GM12801 (cell line): ENCODE data around the gene SH3RF2.

Experiments used
- TF ChIP-seq, protein P1 (sequence below): IDR thresholded peaks from one replicate; pipeline ENCODE4 v1.5.1; 2011; ENCODE audit warnings: control low read depth; ENCODE audit not compliant: insufficient read length; ENCODE audit errors: extremely low read depth

The SH3RF2 gene

DNA sequence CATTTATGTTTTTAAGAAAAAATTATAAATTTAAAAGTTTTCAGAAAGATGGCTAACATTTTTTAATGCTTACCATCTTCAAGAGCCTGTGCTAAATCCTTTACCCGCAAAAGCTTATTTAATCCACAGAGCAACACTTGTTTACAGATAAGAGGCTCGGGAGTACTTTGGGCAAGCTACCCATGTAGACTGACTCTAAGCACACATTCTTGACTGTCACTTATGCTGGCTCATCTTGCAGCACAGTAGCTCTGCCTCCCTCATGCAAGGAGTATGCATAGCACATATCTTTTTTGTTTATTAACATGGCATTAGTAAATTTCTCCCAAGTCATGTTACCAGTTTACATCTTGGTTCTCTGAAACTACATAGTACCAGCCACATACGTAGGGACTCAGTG lies 14.7 kb downstream of the SH3RF2 start:
- TF ChIP-seq, protein P1, sequence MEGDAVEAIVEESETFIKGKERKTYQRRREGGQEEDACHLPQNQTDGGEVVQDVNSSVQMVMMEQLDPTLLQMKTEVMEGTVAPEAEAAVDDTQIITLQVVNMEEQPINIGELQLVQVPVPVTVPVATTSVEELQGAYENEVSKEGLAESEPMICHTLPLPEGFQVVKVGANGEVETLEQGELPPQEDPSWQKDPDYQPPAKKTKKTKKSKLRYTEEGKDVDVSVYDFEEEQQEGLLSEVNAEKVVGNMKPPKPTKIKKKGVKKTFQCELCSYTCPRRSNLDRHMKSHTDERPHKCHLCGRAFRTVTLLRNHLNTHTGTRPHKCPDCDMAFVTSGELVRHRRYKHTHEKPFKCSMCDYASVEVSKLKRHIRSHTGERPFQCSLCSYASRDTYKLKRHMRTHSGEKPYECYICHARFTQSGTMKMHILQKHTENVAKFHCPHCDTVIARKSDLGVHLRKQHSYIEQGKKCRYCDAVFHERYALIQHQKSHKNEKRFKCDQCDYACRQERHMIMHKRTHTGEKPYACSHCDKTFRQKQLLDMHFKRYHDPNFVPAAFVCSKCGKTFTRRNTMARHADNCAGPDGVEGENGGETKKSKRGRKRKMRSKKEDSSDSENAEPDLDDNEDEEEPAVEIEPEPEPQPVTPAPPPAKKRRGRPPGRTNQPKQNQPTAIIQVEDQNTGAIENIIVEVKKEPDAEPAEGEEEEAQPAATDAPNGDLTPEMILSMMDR, result no peak

DNA sequence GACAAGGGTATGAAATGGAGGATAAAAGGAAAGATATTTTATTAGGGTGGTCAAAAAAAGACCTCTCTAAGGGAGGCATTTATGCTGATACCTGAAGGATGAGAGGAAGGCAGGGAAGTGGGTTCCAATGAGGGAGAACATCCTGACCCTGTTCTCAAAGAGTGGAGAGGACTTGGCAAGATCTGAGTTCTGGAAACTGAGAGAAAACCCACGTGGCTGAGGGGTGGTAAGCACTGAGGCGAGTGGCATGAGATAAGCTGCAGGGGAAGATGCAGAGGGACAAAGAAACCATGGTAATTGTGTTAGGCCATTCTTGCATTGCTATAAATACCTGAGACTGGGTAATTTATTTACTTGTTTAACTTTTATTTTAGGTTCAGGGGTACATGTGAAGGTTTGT lies 16.8 kb downstream of the SH3RF2 start:
- TF ChIP-seq, protein P1, result no peak

DNA sequence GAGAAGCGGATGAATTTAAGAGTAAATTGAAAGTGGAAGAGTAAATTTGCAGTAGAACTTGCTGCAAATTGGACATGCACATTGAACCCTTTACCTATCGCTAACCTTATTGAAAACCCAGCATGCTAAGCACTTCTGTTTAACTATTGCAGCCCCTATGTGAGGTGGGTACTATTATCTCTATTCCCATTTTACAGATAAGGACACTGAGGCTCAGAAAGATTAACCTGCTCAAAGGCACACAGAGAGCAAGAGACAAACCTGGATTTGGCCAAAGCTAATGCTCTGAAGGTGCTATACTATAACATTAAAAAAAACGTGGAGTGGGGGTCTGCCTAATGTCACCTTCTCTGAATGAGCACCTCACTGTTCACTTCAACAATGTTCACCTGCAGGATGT lies 21.0 kb downstream of the SH3RF2 start:
- TF ChIP-seq, protein P1, result no peak

DNA sequence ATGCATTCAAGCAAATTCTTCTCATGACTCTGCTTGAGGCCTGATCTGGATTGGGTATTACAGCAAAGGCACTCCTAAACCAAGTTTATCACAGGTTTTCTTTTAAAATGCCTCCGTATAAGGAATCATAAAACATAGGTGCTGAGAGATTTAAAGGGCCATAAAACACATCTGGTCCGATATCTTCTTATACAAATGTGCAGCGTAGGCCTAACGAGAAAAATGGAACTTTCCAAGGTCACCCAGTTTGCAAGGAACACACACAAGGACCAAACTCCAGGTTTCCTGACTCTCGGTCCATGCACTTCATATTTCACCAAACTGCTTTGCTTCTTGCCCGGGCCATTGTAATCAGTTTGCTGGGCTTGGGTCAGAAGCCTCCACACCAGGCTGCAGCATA lies 22.1 kb downstream of the SH3RF2 start:
- TF ChIP-seq, protein P1, result no peak

DNA sequence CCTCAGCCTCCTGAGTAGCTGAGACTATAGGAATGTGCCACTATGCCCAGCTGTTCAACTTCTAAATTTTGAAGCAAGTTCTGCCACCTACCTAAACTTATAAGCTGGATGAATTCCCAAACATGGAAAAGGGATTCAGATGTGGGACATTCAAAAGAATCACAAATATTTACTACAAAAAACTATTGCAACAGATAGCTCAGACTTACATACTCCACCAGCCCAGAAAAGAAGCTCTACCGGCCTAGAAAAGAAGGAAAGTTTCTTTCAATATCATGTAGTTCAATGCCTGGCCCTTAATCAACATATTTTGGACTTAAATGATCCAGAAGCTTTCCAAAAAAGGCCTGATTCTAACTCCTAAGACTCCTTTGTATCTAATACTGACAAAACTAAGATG lies 23.8 kb downstream of the SH3RF2 start:
- TF ChIP-seq, protein P1, result no peak

DNA sequence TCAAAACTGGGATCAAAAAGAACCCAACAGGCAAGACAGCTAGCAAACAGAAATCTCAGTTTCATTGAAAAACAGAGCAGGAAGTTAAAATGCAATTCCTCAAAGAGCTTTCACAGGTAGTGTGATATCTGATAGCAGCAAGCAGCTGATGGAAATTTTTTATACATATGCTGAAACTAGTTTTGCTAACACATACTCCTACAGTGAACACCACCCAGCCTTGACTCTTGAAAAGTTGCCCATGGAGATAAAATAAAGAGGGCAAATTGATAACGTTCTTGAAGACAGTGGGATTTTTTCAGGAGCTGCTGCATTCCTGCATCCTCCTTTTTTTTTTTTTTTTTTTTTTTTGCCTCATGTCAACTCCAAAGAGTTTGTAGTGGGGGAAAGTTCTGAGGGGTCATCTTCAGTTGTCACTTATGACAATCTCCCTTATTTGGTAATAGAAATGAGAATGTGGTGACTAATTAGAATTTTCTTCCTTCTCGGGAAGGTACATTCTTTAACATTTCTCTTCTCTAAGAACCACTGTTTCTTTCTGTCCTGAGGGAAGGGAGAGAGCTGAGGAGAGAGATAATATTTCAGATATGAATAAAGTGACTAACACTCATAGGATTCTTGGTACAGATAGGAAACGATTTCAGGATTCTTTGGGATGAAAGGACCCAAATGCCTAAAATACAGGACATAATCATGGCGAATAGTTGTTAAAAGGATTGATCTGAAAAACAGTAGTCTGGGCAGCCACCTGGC lies 24.6 kb downstream of the SH3RF2 start:
- TF ChIP-seq, protein P1, result no peak

DNA sequence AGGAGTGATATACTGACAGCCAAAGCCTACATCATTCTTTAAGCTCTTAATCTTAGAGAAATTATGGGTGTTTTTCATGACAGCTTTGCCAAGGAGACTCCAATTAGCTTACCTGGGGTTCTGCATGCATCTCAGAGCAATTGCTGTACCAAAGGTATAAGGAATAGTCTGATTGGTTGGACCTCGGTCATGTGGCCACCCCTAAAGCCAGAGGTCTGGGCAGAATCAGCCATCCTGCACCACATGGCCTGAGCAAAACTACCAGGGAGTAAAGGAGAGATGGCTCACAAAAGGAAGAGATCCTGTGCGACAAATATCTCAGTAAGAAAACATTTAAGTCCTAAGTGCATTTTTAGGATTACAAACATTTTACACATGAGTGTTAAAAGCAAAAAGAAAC lies 25.6 kb downstream of the SH3RF2 start:
- TF ChIP-seq, protein P1, result no peak
